GM06990 (cell line): ENCODE data around the gene TGFB1.

Experiments used
- DNase-seq: peaks from one replicate; pipeline ENCODE4 v3.0.0-alpha.2; 2011; ENCODE audit not compliant: insufficient read length; ENCODE audit errors: extremely low read depth
- H3K27me3 ChIP-seq: replicated peaks from 2 replicates; pipeline ENCODE4 v1.6.0; 2011; ENCODE audit warnings: low read length; ENCODE audit not compliant: control insufficient read depth, insufficient read depth
- H3K36me3 ChIP-seq: 2 replicates; pipeline ENCODE4 v1.5.1; 2011; ENCODE audit warnings: low read length; ENCODE audit not compliant: control insufficient read depth, insufficient read depth
- H3K4me3 ChIP-seq: replicated peaks from 2 replicates; pipeline ENCODE4 v1.5.1; 2011; ENCODE audit warnings: low read depth, mild to moderate bottlenecking, control low read depth, low read length
- CTCF ChIP-seq: IDR thresholded peaks from 2 replicates; pipeline ENCODE4 v1.5.1; 2011; ENCODE audit warnings: low read length, control low read depth, mild to moderate bottlenecking, inconsistent platforms; ENCODE audit not compliant: insufficient read depth, poor library complexity, severe bottlenecking

The TGFB1 gene

GRCh38 chr19:41398050-41398418 lies 44.3 kb upstream of the TGFB1 start:
- Histone ChIP-seq H3K36me3 (peaks cover 1% of the 10 kb centered on the region; the same call in 1 of the 2 replicates), H3K4me3 (peak overlapping the region; percentile 93), H3K27me3 (no peaks in the 10 kb centered on the region)
- no peak for TF ChIP-seq CTCF
- DNase-seq, result no peak

GRCh38 chr19:41397086-41398049 lies 43.6 kb upstream of the TGFB1 start, which contains the start of the genes BCKDHA and EXOSC5:
TSS of gene BCKDHA (plus strand) at chr19:41397818. CDS start at chr19:41397828, 10 bp downstream.
TSS of gene EXOSC5 (minus strand) at chr19:41397359. CDS start at chr19:41397328, 31 bp downstream.
- no peak for TF ChIP-seq CTCF
- H3K4me3 ChIP-seq, result peak within 1 kb of the TSS; percentile 99
- no peaks in the 10 kb centered on the region for H3K27me3 ChIP-seq
- H3K36me3 ChIP-seq, result peaks cover 3% of the 10 kb centered on the region; the same call in 1 of the 2 replicates
- DNase-seq, result peak; percentile 99

- Histone ChIP-seq H3K4me3 (peak overlapping the region; percentile 2; the same call in 1 of the 2 replicates), H3K36me3 (peaks cover 14% of the 10 kb centered on the region), H3K27me3 (no peaks in the 10 kb centered on the region)
- no peak for TF ChIP-seq CTCF
- DNase-seq, result no peak
Observed at GRCh38 chr19:41395355-41395754, 41.6 kb upstream of the TGFB1 start.

- no peak for DNase-seq
- no peak for TF ChIP-seq CTCF
- Histone ChIP-seq H3K4me3 (no peak overlapping the region), H3K27me3 (no peaks in the 10 kb centered on the region), H3K36me3 (peaks cover 23% of the 10 kb centered on the region)
Observed at GRCh38 chr19:41392775-41393174, 39.1 kb upstream of the TGFB1 start.

GRCh38 chr19:41391618-41392017 lies 37.9 kb upstream of the TGFB1 start:
- TF ChIP-seq CTCF, result no peak
- H3K4me3 ChIP-seq, result no peak overlapping the region
- peaks cover 26% of the 10 kb centered on the region for H3K36me3 ChIP-seq
- no peaks in the 10 kb centered on the region for H3K27me3 ChIP-seq
- DNase-seq, result no peak
